ENCODE data around the gene LRRC34.

The LRRC34 gene

DNA sequence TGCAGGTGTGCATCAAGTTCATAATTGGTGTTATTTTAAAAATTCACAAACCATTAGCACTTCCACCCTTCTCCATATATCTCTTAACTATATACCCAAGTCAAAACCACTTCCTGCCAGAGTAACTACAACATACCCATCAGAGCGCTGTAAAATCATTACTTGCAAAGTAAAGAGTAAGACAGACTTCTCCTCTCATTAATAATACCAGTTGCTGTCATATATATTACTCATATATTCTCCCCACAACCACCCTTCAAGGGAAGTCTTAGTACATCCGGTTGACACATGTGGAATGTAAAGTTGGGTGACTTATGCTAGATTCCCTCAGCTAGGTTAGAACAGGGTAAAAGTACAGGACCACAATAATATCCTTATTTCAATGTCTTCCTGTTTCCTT is 53.4 kb downstream of the LRRC34 start:
- no peak for TF ChIP-seq YY1 (IDR thresholded peaks at IDR 0.05; ENCODE audit: low read depth)
- TF ChIP-seq, protein P1, sequence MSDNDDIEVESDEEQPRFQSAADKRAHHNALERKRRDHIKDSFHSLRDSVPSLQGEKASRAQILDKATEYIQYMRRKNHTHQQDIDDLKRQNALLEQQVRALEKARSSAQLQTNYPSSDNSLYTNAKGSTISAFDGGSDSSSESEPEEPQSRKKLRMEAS (IDR thresholded peaks at IDR 0.05) = no peak

DNA sequence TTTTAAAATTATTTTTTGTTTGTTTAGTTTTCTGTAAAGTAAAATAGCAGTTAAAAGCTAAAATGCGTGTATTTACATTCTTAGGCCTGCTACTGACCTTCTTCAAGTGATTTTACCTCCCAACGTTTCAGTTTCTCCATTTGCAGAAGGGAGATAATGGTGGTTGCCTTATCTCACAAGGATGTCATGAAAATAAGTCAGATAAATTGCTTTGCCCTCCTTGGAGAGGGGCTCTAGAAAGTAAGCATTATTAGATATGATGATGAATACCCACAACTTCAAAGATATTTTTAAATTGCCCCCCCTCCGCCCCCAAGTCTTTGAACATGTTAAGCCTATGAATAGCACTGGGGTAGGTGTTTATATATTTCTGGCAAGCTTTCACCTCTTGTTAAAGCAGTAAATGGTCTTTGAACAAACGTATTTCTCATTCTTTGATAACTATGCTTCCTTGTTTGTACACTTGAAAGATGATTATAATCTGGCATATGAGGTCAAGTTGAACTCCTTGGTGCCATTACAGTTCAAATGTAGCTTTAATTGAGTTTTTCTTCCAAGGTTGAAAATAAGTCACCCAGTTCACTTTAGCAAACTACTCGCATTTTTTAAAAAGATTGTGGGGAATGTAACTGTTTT is 54.2 kb downstream of the LRRC34 start:
- TF ChIP-seq, protein P2, sequence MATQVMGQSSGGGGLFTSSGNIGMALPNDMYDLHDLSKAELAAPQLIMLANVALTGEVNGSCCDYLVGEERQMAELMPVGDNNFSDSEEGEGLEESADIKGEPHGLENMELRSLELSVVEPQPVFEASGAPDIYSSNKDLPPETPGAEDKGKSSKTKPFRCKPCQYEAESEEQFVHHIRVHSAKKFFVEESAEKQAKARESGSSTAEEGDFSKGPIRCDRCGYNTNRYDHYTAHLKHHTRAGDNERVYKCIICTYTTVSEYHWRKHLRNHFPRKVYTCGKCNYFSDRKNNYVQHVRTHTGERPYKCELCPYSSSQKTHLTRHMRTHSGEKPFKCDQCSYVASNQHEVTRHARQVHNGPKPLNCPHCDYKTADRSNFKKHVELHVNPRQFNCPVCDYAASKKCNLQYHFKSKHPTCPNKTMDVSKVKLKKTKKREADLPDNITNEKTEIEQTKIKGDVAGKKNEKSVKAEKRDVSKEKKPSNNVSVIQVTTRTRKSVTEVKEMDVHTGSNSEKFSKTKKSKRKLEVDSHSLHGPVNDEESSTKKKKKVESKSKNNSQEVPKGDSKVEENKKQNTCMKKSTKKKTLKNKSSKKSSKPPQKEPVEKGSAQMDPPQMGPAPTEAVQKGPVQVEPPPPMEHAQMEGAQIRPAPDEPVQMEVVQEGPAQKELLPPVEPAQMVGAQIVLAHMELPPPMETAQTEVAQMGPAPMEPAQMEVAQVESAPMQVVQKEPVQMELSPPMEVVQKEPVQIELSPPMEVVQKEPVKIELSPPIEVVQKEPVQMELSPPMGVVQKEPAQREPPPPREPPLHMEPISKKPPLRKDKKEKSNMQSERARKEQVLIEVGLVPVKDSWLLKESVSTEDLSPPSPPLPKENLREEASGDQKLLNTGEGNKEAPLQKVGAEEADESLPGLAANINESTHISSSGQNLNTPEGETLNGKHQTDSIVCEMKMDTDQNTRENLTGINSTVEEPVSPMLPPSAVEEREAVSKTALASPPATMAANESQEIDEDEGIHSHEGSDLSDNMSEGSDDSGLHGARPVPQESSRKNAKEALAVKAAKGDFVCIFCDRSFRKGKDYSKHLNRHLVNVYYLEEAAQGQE (IDR thresholded peaks at IDR 0.05; ENCODE audit: low read depth) = no peak
- TF ChIP-seq, protein P3, sequence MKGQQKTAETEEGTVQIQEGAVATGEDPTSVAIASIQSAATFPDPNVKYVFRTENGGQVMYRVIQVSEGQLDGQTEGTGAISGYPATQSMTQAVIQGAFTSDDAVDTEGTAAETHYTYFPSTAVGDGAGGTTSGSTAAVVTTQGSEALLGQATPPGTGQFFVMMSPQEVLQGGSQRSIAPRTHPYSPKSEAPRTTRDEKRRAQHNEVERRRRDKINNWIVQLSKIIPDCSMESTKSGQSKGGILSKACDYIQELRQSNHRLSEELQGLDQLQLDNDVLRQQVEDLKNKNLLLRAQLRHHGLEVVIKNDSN (IDR thresholded peaks at IDR 0.05) = no peak
- TF ChIP-seq NFIC (IDR thresholded peaks at IDR 0.05) (no peak), ZBTB7A (IDR thresholded peaks at IDR 0.05; ENCODE audit: low read depth) (no peak), TCF12 (IDR thresholded peaks at IDR 0.05; ENCODE audit: low read depth) (no peak), CEBPB (IDR thresholded peaks at IDR 0.05) (no peak), CREB1 (IDR thresholded peaks at IDR 0.05; ENCODE audit: low read depth) (no peak), FOXM1 (IDR thresholded peaks at IDR 0.05; ENCODE audit: borderline replicate concordance, low read depth) (no peak), YY1 (IDR thresholded peaks at IDR 0.05; ENCODE audit: low read depth) (no peak), TAF1 (IDR thresholded peaks at IDR 0.05; ENCODE audit: low read depth) (no peak), RAD21 (IDR thresholded peaks at IDR 0.05; ENCODE audit: low read depth) (no peak), EGR1 (IDR thresholded peaks at IDR 0.05) (no peak), TEAD4 (IDR thresholded peaks at IDR 0.05) (no peak), EP300 (IDR thresholded peaks at IDR 0.05; ENCODE audit: borderline replicate concordance) (no peak)
- TF ChIP-seq, protein P1 (IDR thresholded peaks at IDR 0.05) = no peak

DNA sequence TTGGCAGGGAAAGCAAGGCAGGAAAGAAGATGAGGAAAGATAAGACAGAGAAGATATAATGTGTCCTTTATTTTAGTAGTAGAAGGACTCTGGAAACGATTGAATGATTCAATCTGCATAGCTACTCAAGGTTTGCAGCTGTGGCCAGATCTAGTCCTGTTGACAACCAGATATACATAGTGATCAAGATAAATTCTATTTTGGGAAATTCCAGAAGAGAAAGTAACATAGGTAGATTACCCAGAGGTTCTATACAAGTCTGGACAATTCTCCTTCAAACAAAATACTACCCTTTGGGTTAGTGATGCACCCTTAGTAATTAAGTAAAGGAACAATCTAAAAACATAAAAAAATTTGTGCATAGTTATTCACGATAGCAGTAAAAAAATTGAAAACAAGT is 57.2 kb downstream of the LRRC34 start:
- no peak for TF ChIP-seq TAF1 (IDR thresholded peaks at IDR 0.05; ENCODE audit: low read depth)
- TF ChIP-seq FOXM1 (IDR thresholded peaks at IDR 0.05; ENCODE audit: borderline replicate concordance, low read depth) = no peak
- no peak for TF ChIP-seq NFIC (IDR thresholded peaks at IDR 0.05)
- TF ChIP-seq, protein P1 (IDR thresholded peaks at IDR 0.05) = no peak
- no peak for TF ChIP-seq EP300 (IDR thresholded peaks at IDR 0.05; ENCODE audit: borderline replicate concordance)
- TF ChIP-seq, protein P3 (IDR thresholded peaks at IDR 0.05) = no peak
- TF ChIP-seq TEAD4 (IDR thresholded peaks at IDR 0.05) = no peak
- TF ChIP-seq, protein P2 (IDR thresholded peaks at IDR 0.05; ENCODE audit: low read depth) = no peak
- TF ChIP-seq CREB1 (IDR thresholded peaks at IDR 0.05; ENCODE audit: low read depth) = no peak
- TF ChIP-seq YY1 (IDR thresholded peaks at IDR 0.05; ENCODE audit: low read depth) = no peak
- no peak for TF ChIP-seq ZBTB7A (IDR thresholded peaks at IDR 0.05; ENCODE audit: low read depth)
- TF ChIP-seq EGR1 (IDR thresholded peaks at IDR 0.05) = no peak
- no peak for TF ChIP-seq RAD21 (IDR thresholded peaks at IDR 0.05; ENCODE audit: low read depth)
- no peak for TF ChIP-seq CEBPB (IDR thresholded peaks at IDR 0.05)
- no peak for TF ChIP-seq TCF12 (IDR thresholded peaks at IDR 0.05; ENCODE audit: low read depth)

DNA sequence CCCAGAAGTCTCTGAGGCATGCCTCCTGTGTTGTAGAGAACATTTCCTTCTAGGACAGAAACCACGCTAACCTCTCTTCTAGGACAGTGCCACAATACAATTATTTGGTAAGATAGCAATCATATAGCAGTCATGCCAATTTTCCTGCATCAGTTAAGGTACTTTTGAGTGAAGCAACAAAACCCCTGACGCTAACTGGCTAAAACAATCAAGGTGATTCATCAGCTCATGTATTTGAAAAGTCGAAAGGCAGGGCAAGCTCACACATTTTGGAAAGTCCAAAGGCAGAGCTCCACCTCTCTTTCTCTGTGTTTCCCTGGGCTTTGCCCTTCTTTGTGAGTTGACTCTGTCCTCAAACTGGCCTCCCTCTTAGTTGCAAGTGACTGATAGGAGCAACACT is 58.0 kb downstream of the LRRC34 start:
- TF ChIP-seq TCF12 (IDR thresholded peaks at IDR 0.05; ENCODE audit: low read depth) (no peak), EP300 (IDR thresholded peaks at IDR 0.05; ENCODE audit: borderline replicate concordance) (no peak), YY1 (IDR thresholded peaks at IDR 0.05; ENCODE audit: low read depth) (no peak)

DNA sequence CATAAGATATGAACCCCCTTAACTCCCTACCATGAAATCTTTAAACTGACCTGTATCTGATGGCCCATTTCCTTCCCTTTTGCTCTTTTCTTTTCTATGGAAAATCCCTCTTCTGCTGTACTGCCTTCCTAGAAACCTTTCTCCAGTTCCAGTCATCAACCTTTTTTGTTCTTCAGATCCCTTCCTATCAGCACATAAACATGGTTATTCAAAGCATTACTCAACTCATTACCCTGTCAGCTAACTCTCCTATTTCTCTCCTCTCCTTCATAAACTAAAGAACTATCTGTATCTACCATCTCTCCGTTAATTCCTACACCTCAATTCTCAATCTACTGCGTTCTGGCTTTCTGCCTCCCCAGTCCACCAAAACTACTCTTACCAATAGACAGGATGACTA is 60.8 kb downstream of the LRRC34 start:
- TF ChIP-seq EP300 (IDR thresholded peaks at IDR 0.05; ENCODE audit: borderline replicate concordance) (no peak), YY1 (IDR thresholded peaks at IDR 0.05; ENCODE audit: low read depth) (no peak), NFIC (IDR thresholded peaks at IDR 0.05) (no peak), CREB1 (IDR thresholded peaks at IDR 0.05; ENCODE audit: low read depth) (no peak)
- TF ChIP-seq, protein P1 (IDR thresholded peaks at IDR 0.05) = no peak

DNA sequence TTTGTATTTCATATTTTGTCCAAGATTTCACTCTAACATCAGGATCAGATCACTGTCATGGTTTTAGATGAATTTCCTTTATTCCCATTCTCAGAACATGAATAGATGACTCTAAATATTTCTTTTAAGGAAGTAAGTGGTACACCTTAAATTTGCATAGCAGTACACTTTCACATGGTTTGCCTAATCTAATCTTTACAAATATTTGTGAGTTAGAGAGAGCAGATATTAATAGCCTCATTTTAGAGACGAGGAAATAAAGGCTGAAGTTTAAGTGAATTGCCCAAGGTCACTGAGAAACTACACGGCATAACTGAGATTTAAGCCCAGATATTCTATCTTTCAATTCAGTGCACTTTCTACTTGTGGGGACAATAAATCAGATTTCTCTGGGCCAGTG is 62.0 kb downstream of the LRRC34 start:
- TF ChIP-seq YY1 (IDR thresholded peaks at IDR 0.05; ENCODE audit: low read depth) (no peak), TEAD4 (IDR thresholded peaks at IDR 0.05) (no peak), RAD21 (IDR thresholded peaks at IDR 0.05; ENCODE audit: low read depth) (no peak), CREB1 (IDR thresholded peaks at IDR 0.05; ENCODE audit: low read depth) (no peak), NFIC (IDR thresholded peaks at IDR 0.05) (no peak), TAF1 (IDR thresholded peaks at IDR 0.05; ENCODE audit: low read depth) (no peak)

Data from Ishikawa (cell line).